C1 segment of cervical spinal cord (tissue), 14 donors: Measurements from ENCODE around the gene CCDC197.

ENCODE experiments used
- DNase-seq, 14 donors: peaks; one replicate each; lab custom pipeline; 2025; lab: John Stamatoyannopoulos, UW

CCDC197 gene

DNA sequence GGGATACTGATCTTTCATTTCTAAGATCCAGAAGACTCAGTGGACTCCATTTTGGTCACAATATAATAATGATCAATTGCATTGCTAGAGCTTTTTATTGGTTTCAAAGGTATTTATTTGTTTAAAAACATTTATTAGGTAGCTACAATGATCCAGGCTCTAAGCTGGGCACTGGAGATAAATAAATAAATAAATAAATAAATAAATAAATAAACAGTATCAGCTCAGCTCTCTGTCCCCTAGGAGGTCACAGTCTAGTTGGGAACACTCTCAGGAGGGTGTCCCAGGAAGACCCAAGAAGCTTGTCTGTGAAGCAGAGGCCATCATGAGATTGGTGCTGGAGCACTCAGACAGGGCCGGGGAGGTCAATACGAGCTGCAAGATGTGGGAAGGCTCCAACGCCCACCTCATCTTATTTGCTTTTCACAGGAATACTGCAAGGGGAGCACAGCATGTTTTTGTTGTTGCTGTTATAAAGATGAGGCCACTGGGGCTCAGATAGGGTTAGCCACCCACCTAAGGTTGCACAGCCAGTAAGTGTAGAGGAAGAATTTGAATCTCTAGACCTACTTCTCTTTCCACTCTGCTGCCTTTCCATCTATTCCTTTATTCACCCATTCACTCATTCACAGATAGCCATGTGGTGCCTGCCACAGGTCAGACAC, 36.2 kb upstream of the CCDC197 start:
- no peak for DNase-seq

- no peak for DNase-seq
These were observed 35.5 kb upstream of the CCDC197 start for GRCh38 chr14:93961620-93962019.

- peak in 5 of 14 donors; percentile 11 to 48 (median 38) for DNase-seq
These were observed 34.1 kb upstream of the CCDC197 start for GRCh38 chr14:93962701-93963601.

- DNase-seq, result no peak
These were observed 33.4 kb upstream of the CCDC197 start for GRCh38 chr14:93963692-93964091.

DNA sequence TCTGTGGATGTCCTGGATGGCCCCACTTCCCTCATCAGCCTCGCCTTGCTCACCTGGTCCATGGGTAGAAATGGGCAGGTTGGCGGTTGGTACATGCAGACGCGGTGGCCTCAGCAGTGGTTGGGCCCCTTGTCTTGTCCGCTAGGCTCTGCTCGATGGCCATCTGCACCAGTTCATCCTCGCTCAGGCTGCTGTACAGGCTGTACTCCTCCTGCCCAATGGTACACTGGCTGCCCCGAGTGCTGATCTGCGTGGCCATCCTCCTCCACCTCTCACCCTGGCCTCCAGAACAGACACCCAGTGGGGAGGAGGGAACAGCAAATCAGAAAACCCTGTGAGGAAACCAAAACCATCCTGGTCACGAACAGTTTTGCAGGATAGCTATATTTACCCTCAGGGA, 32.8 kb upstream of the CCDC197 start:
- DNase-seq, result no peak

DNA sequence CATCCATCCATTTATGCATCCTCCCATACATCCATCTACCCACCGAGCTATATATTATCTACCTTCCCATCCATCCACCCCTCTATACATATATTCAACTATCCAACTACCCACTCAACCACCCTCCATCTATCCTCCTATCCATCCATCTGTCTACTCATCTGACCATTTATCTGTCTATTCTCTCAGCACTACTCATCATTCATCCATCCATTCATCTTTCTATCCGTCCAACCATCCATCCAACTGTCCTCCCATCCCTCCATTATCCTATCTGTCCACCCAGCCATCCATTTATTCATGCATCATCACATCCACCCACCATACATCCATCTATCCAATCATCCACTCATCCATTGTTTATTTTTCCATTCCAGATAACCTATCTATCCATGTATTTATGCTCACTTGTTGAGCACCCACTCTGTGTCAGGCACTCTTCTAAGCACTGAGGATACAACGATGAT, 32.2 kb upstream of the CCDC197 start:
- DNase-seq, result no peak

- DNase-seq, result peak in 1 of 14 donors; percentile 13
These were observed 31.7 kb upstream of the CCDC197 start for GRCh38 chr14:93965287-93965821.

- DNase-seq, result no peak
These were observed 31.1 kb upstream of the CCDC197 start for GRCh38 chr14:93965946-93966474.

GRCh38 chr14:93967637-93968250, 29.4 kb upstream of the CCDC197 start:
- no peak for DNase-seq

GRCh38 chr14:93969082-93969828, 27.8 kb upstream of the CCDC197 start:
- DNase-seq, result no peak

DNA sequence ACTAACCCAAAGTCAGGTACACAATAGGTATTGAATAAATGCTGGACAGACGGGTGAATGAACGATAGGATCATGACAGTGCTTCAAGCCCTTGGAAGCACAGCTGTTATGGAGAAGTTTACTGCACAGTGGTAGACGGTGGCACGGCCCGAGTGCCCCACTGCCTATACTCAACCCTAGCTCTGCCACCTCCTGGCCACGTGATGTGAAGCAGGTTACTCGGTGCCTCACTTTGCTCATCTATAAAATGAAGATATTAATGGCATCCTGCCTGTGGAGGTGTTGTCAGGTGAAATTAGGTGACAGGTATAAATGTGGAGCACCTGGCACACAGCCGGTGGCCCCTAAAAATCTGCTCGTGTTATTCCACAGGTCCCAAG, 26.5 kb upstream of the CCDC197 start:
- no peak for DNase-seq

DNA sequence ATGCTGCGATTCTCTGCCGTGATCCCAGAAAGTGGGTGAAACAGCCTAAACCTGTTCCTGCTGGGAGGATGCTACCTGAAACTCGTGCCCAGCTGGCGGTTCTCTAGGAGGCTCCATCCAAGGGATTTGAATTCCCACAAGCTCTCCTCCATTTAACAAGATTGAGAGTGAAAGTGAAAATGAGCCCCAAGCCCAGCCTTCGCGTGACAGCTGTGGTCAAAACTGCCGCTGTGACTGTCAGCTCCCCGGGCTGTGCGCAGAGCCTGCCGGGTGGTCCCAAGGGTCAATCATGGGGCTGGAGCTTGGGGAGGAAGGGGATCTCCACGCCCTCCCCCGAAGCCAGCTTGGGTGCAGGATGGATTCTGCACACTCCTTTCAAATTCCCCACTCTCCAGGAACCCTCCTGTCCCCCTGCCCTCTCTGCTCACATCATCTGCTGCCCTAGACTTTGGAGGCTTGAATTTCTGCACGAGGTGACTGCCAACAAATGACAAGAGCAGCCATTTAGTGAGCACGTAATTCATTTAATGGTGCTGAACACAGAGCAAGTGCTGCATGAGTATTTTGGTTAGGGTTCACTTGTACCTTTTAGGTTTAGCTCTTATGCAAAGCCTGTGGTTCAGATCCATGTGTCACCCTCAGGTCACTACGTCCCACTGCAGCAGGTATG, 26.0 kb upstream of the CCDC197 start:
- DNase-seq, result no peak

DNA sequence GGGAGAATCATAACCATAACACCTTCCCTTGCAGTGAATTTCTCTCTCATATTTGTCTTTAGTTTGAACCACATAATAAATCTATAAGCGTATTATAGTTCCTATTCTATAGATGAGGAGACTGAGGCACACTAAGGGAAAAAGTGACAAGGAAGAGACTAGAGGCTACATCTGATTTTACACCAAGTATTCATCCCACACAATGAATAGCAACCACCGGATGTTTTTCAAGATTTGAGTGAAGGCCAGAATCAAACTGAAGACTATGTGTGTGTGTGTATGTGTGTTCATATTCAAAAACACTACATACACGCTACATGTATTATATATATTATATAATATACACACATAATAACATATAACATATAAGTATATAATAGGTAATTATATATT, 25.5 kb upstream of the CCDC197 start:
- DNase-seq, result no peak

DNA sequence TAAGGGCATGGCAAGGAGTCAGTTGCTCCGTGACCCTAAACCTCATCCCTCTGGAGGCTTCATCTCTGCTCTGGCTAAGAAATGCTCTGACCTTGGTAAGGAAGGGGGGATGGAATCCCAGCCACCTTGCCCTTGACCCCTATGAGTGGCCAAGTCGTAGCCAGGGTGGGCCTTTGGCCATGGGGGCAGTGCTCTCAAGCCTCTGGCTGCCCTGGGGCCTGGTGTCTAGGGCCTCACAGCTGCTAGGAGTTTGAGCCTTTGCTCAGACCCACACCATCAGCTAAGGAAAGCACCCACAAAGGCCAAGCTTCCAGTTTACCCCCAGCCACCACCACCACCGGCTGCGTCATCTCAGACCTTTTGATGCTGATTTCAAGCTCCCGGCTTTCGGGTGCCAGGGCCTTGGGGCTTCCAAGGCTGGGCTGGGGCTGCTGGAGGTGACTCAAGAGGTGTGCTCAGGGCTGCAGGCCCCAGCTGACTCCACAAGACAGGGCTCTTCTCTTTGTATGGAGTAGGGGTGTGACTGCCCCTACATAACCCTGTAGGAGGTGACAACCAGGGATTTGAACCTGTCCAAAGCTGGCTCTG, 24.4 kb upstream of the CCDC197 start:
- no peak for DNase-seq

DNA sequence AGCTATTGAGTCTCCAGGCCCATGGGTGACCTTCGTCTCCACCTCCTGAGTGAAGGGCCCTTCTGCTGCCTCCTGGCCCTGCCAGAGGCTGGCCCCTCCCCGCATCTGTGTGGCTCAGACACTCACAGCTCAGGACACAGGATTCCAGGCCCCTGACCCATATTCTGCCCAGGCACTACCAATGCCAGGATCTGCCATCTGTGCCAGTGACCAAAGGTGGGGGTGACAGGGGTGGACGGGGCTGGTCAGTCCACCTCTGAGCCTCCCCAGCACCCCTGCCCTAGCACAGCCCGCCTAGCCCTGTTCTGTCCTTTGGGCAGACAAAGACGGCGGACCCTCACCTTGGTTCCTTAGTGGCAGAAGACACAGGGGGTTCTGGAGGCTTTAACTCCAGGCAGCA, 23.5 kb upstream of the CCDC197 start:
- DNase-seq, result no peak

DNA sequence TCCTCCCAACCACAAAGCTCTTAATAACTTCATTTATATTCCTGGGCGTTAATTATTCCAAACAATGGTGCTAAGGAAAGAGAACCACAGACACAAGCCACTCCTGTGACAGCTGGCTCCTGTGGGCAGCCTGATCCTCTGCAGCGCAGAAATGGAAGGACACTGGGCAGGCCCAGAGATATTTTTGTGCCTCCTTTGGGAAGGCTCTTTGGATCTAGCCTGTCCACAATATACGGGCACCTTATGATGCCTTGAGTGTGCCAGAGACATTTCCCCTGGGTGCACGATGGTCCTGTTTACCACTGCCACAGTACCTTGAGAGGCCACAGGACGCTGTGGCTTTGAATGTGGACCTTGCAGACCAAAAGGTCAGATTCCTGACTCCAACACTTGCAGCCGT, 22.8 kb upstream of the CCDC197 start:
- DNase-seq, result no peak

GRCh38 chr14:93974833-93975232, 22.3 kb upstream of the CCDC197 start:
- no peak for DNase-seq

DNA sequence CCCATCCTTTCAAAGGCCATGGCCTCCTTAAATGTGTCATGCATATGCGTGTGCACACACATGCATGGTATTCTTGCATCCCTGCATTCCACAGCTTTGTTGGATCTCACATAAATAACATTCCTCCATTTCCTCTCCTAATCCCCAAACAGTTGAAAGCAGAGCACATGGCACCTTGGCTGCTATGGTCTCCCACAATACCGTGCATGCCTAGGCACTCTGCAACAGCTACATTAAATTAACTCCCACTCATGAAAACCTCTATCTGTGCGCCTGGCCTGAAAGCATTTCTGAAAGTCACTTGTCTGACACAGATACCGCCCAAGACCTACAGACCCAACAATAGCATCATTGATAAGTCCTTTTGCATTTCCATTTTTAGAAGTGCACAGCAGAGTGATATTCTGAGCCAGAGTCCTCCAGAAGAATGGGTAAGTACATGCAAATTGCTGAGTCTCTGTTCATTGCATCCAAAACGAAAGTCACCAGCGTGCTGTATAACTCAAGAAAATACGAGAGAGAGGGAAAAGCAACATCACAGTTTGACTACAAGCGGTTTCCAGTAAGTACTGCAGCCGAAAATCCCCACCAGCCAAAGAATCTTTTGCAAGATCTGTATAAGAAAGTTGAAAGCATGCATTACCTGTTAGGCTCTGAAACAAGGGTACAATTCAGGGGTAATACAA, 21.2 kb upstream of the CCDC197 start:
- no peak for DNase-seq

GRCh38 chr14:93976477-93977057, 20.5 kb upstream of the CCDC197 start, which contains the start of gene ASB2:
TSS of gene ASB2 (minus strand) at chr14:93976570. CDS start at chr14:93964539, 12,031 bp downstream.
- DNase-seq, result no peak
